OCI-LY1 (cell line): Measurements from ENCODE around the gene PLEKHH1.

Source experiments
- H2AFZ ChIP-seq: fragments of 200-600 bp; sonication (generic), shearing (Covaris generic); 2 replicates; pipeline ENCODE4 v1.6.0; 2014; ENCODE audit warnings: antibody characterized with exemption, mild to moderate bottlenecking, low read length
- H3F3A ChIP-seq: fragments of 200-600 bp; sonication (generic), shearing (Covaris generic); 2 replicates; pipeline ENCODE4 v1.6.0; 2014; ENCODE audit warnings: mild to moderate bottlenecking, antibody characterized with exemption, low read length, moderate library complexity; ENCODE audit not compliant: insufficient read depth
- H3K27ac ChIP-seq: fragments of 200-600 bp; sonication (generic); 2 replicates; pipeline ENCODE4 v1.5.1; 2014; ENCODE audit warnings: low read length, mixed run types, mild to moderate bottlenecking, low read depth; ENCODE audit not compliant: poor library complexity, severe bottlenecking
- H3K27me3 ChIP-seq: fragments of 200-600 bp; sonication (generic); 2 replicates; pipeline ENCODE4 v1.6.0; 2014; ENCODE audit warnings: antibody characterized with exemption, mild to moderate bottlenecking, low read length, moderate library complexity; ENCODE audit not compliant: insufficient read depth
- H3K36me3 ChIP-seq: fragments of 200-600 bp; sonication (generic); 2 replicates; pipeline ENCODE4 v1.6.1; 2014; ENCODE audit warnings: mild to moderate bottlenecking, antibody characterized with exemption, low read length, moderate library complexity, mixed read lengths; ENCODE audit not compliant: insufficient read depth
- H3K4me1 ChIP-seq: fragments of 200-600 bp; sonication (generic); 2 replicates; pipeline ENCODE4 v1.5.1; 2014; ENCODE audit warnings: mild to moderate bottlenecking, low read length, moderate library complexity; ENCODE audit not compliant: insufficient read depth, severe bottlenecking
- H3K4me2 ChIP-seq: fragments of 200-600 bp; sonication (generic), shearing (Covaris generic); 2 replicates; pipeline ENCODE4 v1.6.1; 2014; ENCODE audit warnings: low read length
- H3K4me3 ChIP-seq: fragments of 200-600 bp; sonication (generic); 2 replicates; pipeline ENCODE4 v1.5.1; 2014; ENCODE audit warnings: low read length, low read depth, mild to moderate bottlenecking, mixed read lengths; ENCODE audit not compliant: poor library complexity, severe bottlenecking
- H3K79me2 ChIP-seq: fragments of 200-600 bp; shearing (Covaris generic); 2 replicates; pipeline ENCODE4 v1.6.1; 2016; ENCODE audit warnings: mixed run types, low read length, mixed read lengths; ENCODE audit not compliant: insufficient read depth
- H3K9ac ChIP-seq: fragments of 200-600 bp; sonication (generic), shearing (Covaris generic); 2 replicates; pipeline ENCODE4 v1.6.1; 2014; ENCODE audit warnings: mild to moderate bottlenecking, low read length, mixed read lengths
- H3K9me2 ChIP-seq: fragments of 200-600 bp; sonication (generic), shearing (Covaris generic); 2 replicates; pipeline ENCODE4 v1.6.1; 2014; ENCODE audit warnings: low read depth, mild to moderate bottlenecking, low read length, mixed read lengths
- H3K9me3 ChIP-seq: fragments of 200-600 bp; shearing (Covaris generic); 2 replicates; pipeline ENCODE4 v1.6.1; 2014; ENCODE audit warnings: low read length, mixed read lengths
- H4K20me1 ChIP-seq: fragments of 200-600 bp; sonication (generic), shearing (Covaris generic); 2 replicates; pipeline ENCODE4 v1.6.0; 2016; ENCODE audit warnings: mild to moderate bottlenecking, low read length; ENCODE audit not compliant: insufficient read depth
- CTCF ChIP-seq: fragments of 200-600 bp; sonication (generic), shearing (Covaris generic); IDR thresholded peaks from 2 replicates; pipeline ENCODE4 v1.5.1; 2017; ENCODE audit warnings: mild to moderate bottlenecking, antibody characterized with exemption, low read length, moderate library complexity, mixed read lengths
- EZH2 ChIP-seq: fragments of 200-600 bp; sonication (generic), shearing (Covaris generic); IDR thresholded peaks from 2 replicates; pipeline ENCODE4 v1.8.0; 2017; ENCODE audit warnings: borderline replicate concordance, mixed run types, mild to moderate bottlenecking, antibody characterized with exemption, low read length, moderate library complexity, mixed read lengths

Gene PLEKHH1

GRCh38 chr14:67602995-67603545 is 70.0 kb downstream of the PLEKHH1 start:
- no peaks in the 10 kb centered on the region for H3F3A ChIP-seq
- TF ChIP-seq CTCF (no peak), EZH2 (no peak)
- H3K4me2 ChIP-seq, result peak overlapping the region; percentile 54
- H3K27ac ChIP-seq, result peak overlapping the region; percentile 13
- 0 out of 2 replicates have a peak overlapping the region, but pooled peaks have one; percentile 94 for H2AFZ ChIP-seq
- no peaks in the 10 kb centered on the region for H3K36me3 ChIP-seq
- peaks cover 11% of the 10 kb centered on the region for H3K79me2 ChIP-seq
- H3K9ac ChIP-seq, result peak overlapping the region; percentile 32
- peak overlapping the region; percentile 23 for H3K4me3 ChIP-seq
- no peaks in the 10 kb centered on the region for H3K9me2 ChIP-seq
- no peaks in the 10 kb centered on the region for H3K27me3 ChIP-seq
- H3K9me3 ChIP-seq, result 0 out of 2 replicates have a peak, but pooled peaks cover 2% of the 10 kb centered on the region
- H4K20me1 ChIP-seq, result no peaks in the 10 kb centered on the region
- peaks cover 29% of the 10 kb centered on the region for H3K4me1 ChIP-seq

DNA sequence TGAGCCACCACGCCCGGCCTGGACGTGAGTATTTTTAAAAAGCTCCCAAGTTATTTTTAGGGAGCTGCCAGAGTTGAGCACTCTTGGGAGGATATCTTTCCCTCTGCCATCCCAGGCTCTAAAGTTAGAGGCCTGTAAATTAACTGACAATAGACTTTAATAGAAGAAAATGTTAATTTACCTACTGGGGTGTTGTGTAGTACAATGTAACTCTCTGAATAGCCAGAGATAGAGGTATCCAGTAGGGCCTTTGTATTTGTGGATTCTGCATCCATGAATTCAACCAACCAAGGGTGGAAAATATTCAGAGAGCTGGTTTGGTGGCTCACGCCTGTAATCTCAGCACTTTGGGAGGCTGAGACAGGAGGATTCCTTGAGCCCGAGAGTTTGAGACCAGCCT is 74.6 kb downstream of the PLEKHH1 start:
- H3K4me1 ChIP-seq, result peaks cover 9% of the 10 kb centered on the region
- H3K9me2 ChIP-seq, result no peaks in the 10 kb centered on the region
- H2AFZ ChIP-seq, result no peak overlapping the region
- no peak overlapping the region for H3K9ac ChIP-seq
- no peaks in the 10 kb centered on the region for H3K79me2 ChIP-seq
- no peaks in the 10 kb centered on the region for H3K27me3 ChIP-seq
- no peaks in the 10 kb centered on the region for H4K20me1 ChIP-seq
- H3F3A ChIP-seq, result no peaks in the 10 kb centered on the region
- TF ChIP-seq CTCF (no peak), EZH2 (no peak)
- H3K4me2 ChIP-seq, result no peak overlapping the region
- no peaks in the 10 kb centered on the region for H3K9me3 ChIP-seq
- H3K27ac ChIP-seq, result no peak overlapping the region
- H3K4me3 ChIP-seq, result no peak overlapping the region
- no peaks in the 10 kb centered on the region for H3K36me3 ChIP-seq

- TF ChIP-seq EZH2, result no peak
- Histone ChIP-seq H3K9ac (no peak overlapping the region), H3K27me3 (no peaks in the 10 kb centered on the region), H3K9me2 (no peaks in the 10 kb centered on the region), H3K4me2 (no peak overlapping the region), H3K79me2 (no peaks in the 10 kb centered on the region), H4K20me1 (no peaks in the 10 kb centered on the region), H3K36me3 (no peaks in the 10 kb centered on the region), H3K4me1 (no peaks in the 10 kb centered on the region), H2AFZ (no peak overlapping the region), H3K4me3 (no peak overlapping the region), H3F3A (no peaks in the 10 kb centered on the region), H3K9me3 (no peaks in the 10 kb centered on the region), H3K27ac (no peak overlapping the region)
Observed at GRCh38 chr14:67609642-67610310, 76.7 kb downstream of the PLEKHH1 start.
